Embryonic facial prominence (tissue), 1 donor: Measurements from ENCODE around the gene RNF5.
"Not testable (repeated sequence)": the region's sequence is repeated elsewhere in the genome, so short reads cannot be mapped to it uniquely, and the experiment has no call there.

Experiments
- DNase-seq: peaks from one replicate; pipeline ENCODE4 v3.0.0-alpha.2; 2016; ENCODE audit errors: extremely low spot score

Gene RNF5

GRCh38 chr6:32175711-32176475, 2.3 kb upstream of the RNF5 start, which contains the start of gene AGPAT1:
AGPAT1 (minus strand) TSS chr6:32176084; CDS start chr6:32171496, 4,588 bp downstream.
- DNase-seq, result peak; percentile 93

GRCh38 chr6:32176476-32177182, 1.6 kb upstream of the RNF5 start:
- DNase-seq, result no peak

- DNase-seq, result no peak
Measured at GRCh38 chr6:32177183-32177787, 920 bp upstream of the RNF5 start.

DNA sequence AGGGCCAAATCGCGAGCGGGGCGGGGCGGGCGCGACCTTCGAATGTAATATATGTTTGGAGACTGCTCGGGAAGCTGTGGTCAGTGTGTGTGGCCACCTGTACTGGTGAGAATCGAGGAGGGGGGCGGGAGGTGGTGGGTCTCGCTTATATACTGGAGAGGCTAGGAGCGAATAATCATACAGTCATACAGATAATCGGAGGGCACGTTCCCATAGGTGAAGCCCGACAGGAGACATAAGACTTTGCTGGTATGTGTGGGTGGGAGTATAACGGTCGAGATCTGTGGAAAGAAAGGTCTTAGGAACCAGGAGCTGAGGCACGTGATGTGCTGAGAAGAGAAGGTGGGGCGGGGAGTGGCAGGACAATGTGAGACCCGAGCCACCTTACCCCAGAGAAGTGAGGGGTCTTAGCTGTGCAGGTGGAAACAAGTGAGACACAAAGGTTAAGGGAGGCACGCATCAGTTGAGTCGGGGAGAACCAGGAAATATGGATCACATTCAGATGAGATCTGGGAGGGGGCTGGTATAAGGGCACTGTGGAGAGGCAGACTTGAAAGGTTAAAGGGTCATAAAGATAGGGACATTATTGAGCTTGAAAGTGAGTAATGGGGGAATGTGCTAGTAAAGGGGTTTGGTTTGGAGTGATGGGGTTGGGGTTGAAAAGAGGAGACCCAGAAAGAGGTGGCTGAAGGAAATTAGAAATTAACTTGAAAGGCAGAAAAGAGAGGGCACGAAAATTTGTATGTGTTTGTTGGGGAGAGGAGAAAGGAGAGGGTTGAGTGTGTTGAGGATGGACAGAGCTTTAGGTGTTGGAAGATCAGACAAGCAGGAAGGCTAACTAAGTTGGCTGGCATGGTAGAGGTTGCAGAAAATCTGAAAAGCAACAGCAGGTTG, 589 bp downstream of the RNF5 start:
- DNase-seq, result no peak

GRCh38 chr6:32179766-32180405, 1.7 kb downstream of the RNF5 start:
- no peak for DNase-seq

GRCh38 chr6:32181148-32181702, 3.0 kb downstream of the RNF5 start:
- DNase-seq, result no peak

GRCh38 chr6:32181915-32182529, 3.8 kb downstream of the RNF5 start:
- DNase-seq, result no peak

DNA sequence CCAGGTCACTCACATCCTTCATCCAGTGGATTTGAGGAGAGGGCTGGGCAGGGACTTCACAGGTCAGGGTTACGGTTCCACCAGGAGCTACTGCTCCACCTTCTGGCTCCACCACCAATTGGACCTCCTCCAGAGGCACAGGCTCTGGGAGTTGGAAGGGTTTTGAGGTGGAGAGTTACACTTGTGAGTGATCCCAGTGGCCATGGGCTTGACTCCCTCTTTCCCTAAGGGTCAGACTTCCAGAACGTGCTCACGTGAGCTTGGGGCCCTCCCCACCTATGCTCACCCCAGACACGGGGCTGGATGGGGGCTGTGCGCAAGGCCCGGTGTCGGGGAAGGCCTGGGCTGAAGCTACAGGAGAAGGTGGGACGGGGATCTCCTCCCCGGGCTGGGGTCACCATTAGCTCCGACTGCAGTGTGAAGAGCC, 4.4 kb downstream of the RNF5 start:
- no peak for DNase-seq

GRCh38 chr6:32183030-32183429, 4.8 kb downstream of the RNF5 start:
- no peak for DNase-seq

- no peak for DNase-seq
Measured at GRCh38 chr6:32183483-32184083, 5.4 kb downstream of the RNF5 start.

DNA sequence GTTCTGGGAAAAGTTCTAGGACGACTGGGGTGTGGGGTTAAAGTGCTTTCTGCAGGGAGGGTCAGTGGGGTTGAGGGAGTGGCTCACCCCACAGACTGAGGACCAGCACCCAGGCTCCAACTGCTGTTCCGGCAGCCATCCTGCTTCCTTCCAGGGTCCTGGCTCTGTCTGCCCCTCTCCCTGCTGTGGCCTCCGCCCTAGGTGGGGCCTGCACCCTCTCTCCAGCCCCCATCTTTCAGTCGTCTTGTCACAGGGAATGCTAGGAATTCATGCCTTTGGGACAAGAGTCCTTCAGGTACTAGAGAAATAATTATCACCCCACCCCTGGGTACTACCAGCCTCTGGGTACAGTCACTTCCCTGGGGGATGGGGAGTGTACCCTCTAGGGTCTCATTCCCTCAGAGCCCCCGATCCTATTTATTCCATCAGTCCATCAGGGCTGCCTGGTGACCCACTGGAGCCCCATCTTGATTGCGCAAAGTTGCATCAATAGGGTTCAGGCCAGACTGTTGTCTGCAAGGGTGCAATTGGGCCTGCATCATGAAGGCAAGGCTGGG, 6.0 kb downstream of the RNF5 start, which contains the start of gene AGER:
AGER (minus strand) TSS at position 170 of the 557 bp plus-strand sequence; CDS start at position 139, 31 bp downstream.
- DNase-seq, result no peak

GRCh38 chr6:32185681-32186131, 7.5 kb downstream of the RNF5 start:
- not testable (repeated sequence) for DNase-seq

- DNase-seq, result not testable (repeated sequence)
Measured at GRCh38 chr6:32186151-32186840, 8.1 kb downstream of the RNF5 start.

DNA sequence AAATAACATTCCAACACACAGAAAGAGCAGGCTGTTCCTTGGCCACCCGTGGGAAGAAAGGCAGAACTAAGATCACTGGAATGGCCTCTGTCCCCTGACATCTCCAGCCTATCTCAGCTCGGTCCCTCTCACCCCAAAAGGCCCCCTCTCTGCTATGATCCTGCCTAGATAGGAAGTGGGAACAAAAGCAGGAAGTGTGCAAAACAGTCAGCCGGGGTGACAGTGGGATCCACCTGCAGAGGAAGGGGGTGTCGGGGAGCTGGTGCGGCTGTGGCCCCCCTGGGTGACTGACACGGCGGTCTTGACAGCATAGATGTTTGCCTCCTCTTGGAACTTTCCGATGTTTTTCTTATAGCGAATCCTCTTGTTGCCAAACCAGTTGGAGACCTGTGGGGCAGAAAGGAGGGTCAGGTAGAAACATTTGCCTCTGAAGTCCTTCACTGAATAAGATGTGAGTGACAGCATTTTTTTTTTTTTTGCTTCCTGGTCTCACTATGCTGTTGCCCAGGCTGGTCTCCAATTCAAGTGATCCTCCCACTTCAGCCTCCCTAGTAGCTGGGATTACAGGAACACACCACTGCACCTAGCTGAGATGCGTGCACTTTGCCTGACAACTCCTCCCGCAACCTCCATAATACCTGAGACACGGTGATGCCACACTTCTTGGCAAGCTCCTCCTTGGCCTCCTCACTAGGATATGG, 9.0 kb downstream of the RNF5 start:
- no peak for DNase-seq

- not testable (repeated sequence) for DNase-seq
Measured at GRCh38 chr6:32187725-32188380, 9.6 kb downstream of the RNF5 start.

DNA sequence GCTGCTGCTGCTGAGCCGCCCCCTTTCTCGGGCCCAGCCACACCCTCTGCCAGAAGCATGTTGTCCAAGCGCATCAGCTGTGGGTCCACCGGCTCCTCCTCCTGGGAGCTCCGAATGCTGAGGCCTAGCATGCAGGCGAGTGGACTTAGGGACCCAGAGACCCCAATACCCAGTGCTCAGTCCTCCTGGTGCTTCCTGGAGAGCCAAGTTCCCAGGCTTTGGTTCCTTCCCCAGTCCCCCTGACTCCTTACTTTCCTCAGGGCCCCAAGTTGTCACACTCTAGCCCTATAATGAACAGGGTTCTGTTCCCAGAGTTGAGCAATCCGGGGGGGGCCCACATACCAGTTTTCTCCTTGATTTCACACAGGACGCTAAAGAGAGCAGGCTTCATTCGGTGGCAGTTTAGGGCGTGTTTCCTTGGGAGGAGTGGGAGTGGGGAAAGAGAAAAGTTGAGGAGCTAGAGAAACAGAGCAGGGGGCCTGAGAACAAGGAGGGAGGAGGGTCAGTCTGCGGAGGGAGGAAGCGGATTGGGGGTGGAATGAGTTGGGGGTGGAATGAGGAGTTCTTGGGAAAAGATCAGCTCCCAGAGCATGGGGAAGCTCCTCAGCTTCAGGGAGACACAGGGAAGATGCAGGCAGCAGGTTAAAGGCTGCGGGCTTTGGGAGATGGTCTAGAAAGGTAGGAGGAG, 10.3 kb downstream of the RNF5 start:
- no peak for DNase-seq
